Activated gamma-delta T cell treated with Interleukin-2 at 50 U/mL for 16 hours (primary cell): ENCODE measurements around the gene NLRP4.
"Not testable (repeated sequence)": the region's sequence is repeated elsewhere in the genome, so short reads cannot be mapped to it uniquely, and the experiment has no call there.

ENCODE experiments used
- DNase-seq: peaks from one replicate; pipeline ENCODE4 v3.0.0-alpha.2; 2020

Gene NLRP4

GRCh38 chr19:55901369-55902079 lies 65.2 kb downstream of the NLRP4 start:
- no peak for DNase-seq

- no peak for DNase-seq
Measured at GRCh38 chr19:55902080-55902751, 65.9 kb downstream of the NLRP4 start.

GRCh38 chr19:55907286-55907685 lies 70.9 kb downstream of the NLRP4 start:
- no peak for DNase-seq

GRCh38 chr19:55907746-55908145 lies 71.4 kb downstream of the NLRP4 start:
- DNase-seq: no peak

- no peak for DNase-seq
Measured at GRCh38 chr19:55909801-55910200, 73.5 kb downstream of the NLRP4 start.

- DNase-seq: no peak
Measured at GRCh38 chr19:55912916-55913315, 76.6 kb downstream of the NLRP4 start.

- no peak for DNase-seq
Measured at GRCh38 chr19:55913643-55914268, 77.4 kb downstream of the NLRP4 start.

GRCh38 chr19:55923556-55923955 lies 87.2 kb downstream of the NLRP4 start:
- DNase-seq: no peak

- no peak for DNase-seq
Measured at GRCh38 chr19:55927991-55928390, 91.7 kb downstream of the NLRP4 start.

GRCh38 chr19:55929258-55929657 lies 92.9 kb downstream of the NLRP4 start:
- DNase-seq: not testable (repeated sequence)

GRCh38 chr19:55930996-55931515 lies 94.7 kb downstream of the NLRP4 start:
- DNase-seq: no peak
